Measurements from ENCODE around the gene TNPO1. TPM values are rescaled to one million over a fixed set of nuclear protein-coding genes. Genes with fewer than 3 reads are reported as not detected.
A peak's percentile ranks its signal among the peaks of the same experiment; 100 is the strongest.

The TNPO1 gene
- total and polyA plus RNA-seq, 9 of the 15 experiments (the other 6 are each of a cell fraction or from before 2014, with no cell fraction given): 20.8 to 176 (median 97.9) TPM

DNA sequence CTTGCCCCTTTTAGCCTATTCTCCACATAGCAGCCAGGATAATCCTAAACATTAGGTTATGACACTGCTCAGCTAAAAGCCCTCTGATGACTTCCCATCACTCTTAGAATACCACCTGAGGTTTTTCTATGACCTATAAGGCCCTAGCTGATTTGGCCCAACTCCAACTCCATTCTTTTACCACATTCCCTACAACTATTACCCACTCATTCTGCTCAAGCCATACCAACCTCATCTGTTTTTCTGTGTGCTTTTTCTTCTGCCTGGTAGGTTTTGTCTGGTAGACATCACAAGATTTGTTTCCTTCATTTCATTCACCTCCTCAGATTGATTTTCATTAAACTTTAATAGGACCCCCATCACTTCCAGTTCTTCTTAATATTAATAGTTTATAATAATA is 126.8 kb downstream of the TNPO1 start:
- no peak for TF ChIP-seq RNF219 (CRISPR knock-in tag; IDR thresholded peaks at IDR 0.05)
- TF ChIP-seq NFIC (IDR thresholded peaks at IDR 0.05): peak; percentile 59
- Histone ChIP-seq H2AFZ (ENCODE audit: low read depth, low read length) (no peak overlapping the region), H3K36me3 (ENCODE audit: control insufficient read depth, insufficient read depth, low read length) (no peaks in the 10 kb centered on the region), H3K27me3 (ENCODE audit: control insufficient read depth in 2 of 2, insufficient read depth in 2 of 2, low read length in 2 of 2) (no peaks in the 10 kb centered on the region), H4K20me1 (replicated peaks; ENCODE audit: control insufficient read depth, insufficient read depth, low read length) (no peaks in the 10 kb centered on the region), H3K4me3 (no peak overlapping the region), H3K9me1 (ENCODE audit: control insufficient read depth, insufficient read depth, low read length) (no peaks in the 10 kb centered on the region), H3K4me1 (replicated peaks in 1 of 2; ENCODE audit: control insufficient read depth in 2 of 2, insufficient read depth in 2 of 2, low read length in 2 of 2) (peaks cover 4 to 9% of the 10 kb centered on the region in 2 experiments; a peak in 3 of 5 replicates), H3K4me2 (ENCODE audit: insufficient read depth, low read length) (no peak overlapping the region), H3K9me3 (replicated peaks; ENCODE audit: control insufficient read depth, insufficient read depth, low read depth, low read length) (no peaks in the 10 kb centered on the region), H3K9ac (ENCODE audit: insufficient read depth in 1 of 2, low read depth in 2 of 2, low read length in 2 of 2) (no peak overlapping the region), H3K79me2 (ENCODE audit: control insufficient read depth, insufficient read depth, low read length) (no peaks in the 10 kb centered on the region), H3K27ac (ENCODE audit: extremely low read depth, low read depth, low read length) (no peak overlapping the region)
- POLR2A ChIA-PET: interaction anchor here (0.8 to 2.1 kb wide), 2 partner anchors 10 to 577 kb away, joined by 5 to 6 read pairs; no protein-coding TSS in a partner anchor
- DNase-seq (ENCODE audit: extremely low read depth in 1 of 4, low spot score in 3 of 4): no peak
- FAIRE-seq: no peak
- CTCF ChIA-PET (ENCODE audit: low intra/inter-chr PET ratio): no interaction called here
- intact Hi-C loops (cut with micrococcal nuclease): no loop called here
- no TSS peak for BruUV-seq (replicated peaks)
- in situ Hi-C loops (cut with MboI): no loop called here
- no peak for ATAC-seq

GRCh38 chr5:72947498-72947897 is 131.0 kb downstream of the TNPO1 start:
- in situ Hi-C loops (cut with MboI): no loop called here
- intact Hi-C loops (cut with micrococcal nuclease): no loop called here
- Histone ChIP-seq H3K4me1 (replicated peaks in 1 of 2; ENCODE audit: control insufficient read depth in 2 of 2, insufficient read depth in 2 of 2, low read length in 2 of 2) (no peaks in the 10 kb centered on the region; a peak in 1 of 5 replicates), H3K27me3 (ENCODE audit: control insufficient read depth in 2 of 2, insufficient read depth in 2 of 2, low read length in 2 of 2) (no peaks in the 10 kb centered on the region), H3K4me2 (ENCODE audit: insufficient read depth, low read length) (no peak overlapping the region), H3K4me3 (no peak overlapping the region), H3K9me3 (replicated peaks; ENCODE audit: control insufficient read depth, insufficient read depth, low read depth, low read length) (no peaks in the 10 kb centered on the region), H4K20me1 (replicated peaks; ENCODE audit: control insufficient read depth, insufficient read depth, low read length) (no peaks in the 10 kb centered on the region), H3K9me1 (ENCODE audit: control insufficient read depth, insufficient read depth, low read length) (no peaks in the 10 kb centered on the region), H3K36me3 (ENCODE audit: control insufficient read depth, insufficient read depth, low read length) (no peaks in the 10 kb centered on the region), H2AFZ (ENCODE audit: low read depth, low read length) (no peak overlapping the region), H3K79me2 (ENCODE audit: control insufficient read depth, insufficient read depth, low read length) (no peaks in the 10 kb centered on the region), H3K9ac (ENCODE audit: insufficient read depth in 1 of 2, low read depth in 2 of 2, low read length in 2 of 2) (no peak overlapping the region), H3K27ac (ENCODE audit: extremely low read depth, low read depth, low read length) (no peak overlapping the region)
- FAIRE-seq: no peak
- no peak for ATAC-seq
- no TSS peak for BruUV-seq (replicated peaks)
- no peak for DNase-seq (ENCODE audit: extremely low read depth in 1 of 4, low spot score in 3 of 4)
- ChIA-PET POLR2A (no interaction called here), CTCF (ENCODE audit: low intra/inter-chr PET ratio) (no interaction called here)
- TF ChIP-seq CBX8 (IDR thresholded peaks at IDR 0.05; ENCODE audit: borderline replicate concordance, extremely low read depth, low read depth, low read length, poor library complexity, severe bottlenecking): no peak
- TF ChIP-seq REST (IDR thresholded peaks at IDR 0.05; ENCODE audit: borderline replicate concordance): peak; percentile 59; the same call in 1 of the 2 replicates
- TF ChIP-seq REST (CRISPR knock-in tag; IDR thresholded peaks at IDR 0.05; ENCODE audit: low read depth): no peak
- TF ChIP-seq ZNF57 (CRISPR knock-in tag; IDR thresholded peaks at IDR 0.05): no peak
